Embryonic facial prominence (tissue), 1 donor: ENCODE data around the gene GNG2.
"Not testable (repeated sequence)": the region's sequence is repeated elsewhere in the genome, so short reads cannot be mapped to it uniquely, and the experiment has no call there.

Source experiments
- DNase-seq: peaks from one replicate; pipeline ENCODE4 v3.0.0-alpha.2; 2016; ENCODE audit errors: extremely low spot score

Gene GNG2

GRCh38 chr14:51894250-51894649 lies 33.8 kb downstream of the GNG2 start:
- no peak for DNase-seq

GRCh38 chr14:51895375-51895774 lies 35.0 kb downstream of the GNG2 start:
- DNase-seq: no peak

- no peak for DNase-seq
These were observed 37.5 kb downstream of the GNG2 start for GRCh38 chr14:51897791-51898355.

- DNase-seq: no peak
These were observed 41.1 kb downstream of the GNG2 start for GRCh38 chr14:51901475-51902024.

GRCh38 chr14:51905656-51906121 lies 45.3 kb downstream of the GNG2 start:
- not testable (repeated sequence) for DNase-seq

- DNase-seq: no peak
These were observed 47.7 kb downstream of the GNG2 start for GRCh38 chr14:51908086-51908485.

GRCh38 chr14:51912112-51912786 lies 51.8 kb downstream of the GNG2 start:
- DNase-seq: no peak

GRCh38 chr14:51914310-51914709 lies 53.9 kb downstream of the GNG2 start:
- DNase-seq: no peak

GRCh38 chr14:51917193-51917592 lies 56.8 kb downstream of the GNG2 start:
- no peak for DNase-seq

GRCh38 chr14:51921026-51921425 lies 60.6 kb downstream of the GNG2 start:
- DNase-seq: no peak

GRCh38 chr14:51922624-51923023 lies 62.2 kb downstream of the GNG2 start:
- DNase-seq: peak; percentile 45

- no peak for DNase-seq
These were observed 64.2 kb downstream of the GNG2 start for GRCh38 chr14:51924600-51924999.

GRCh38 chr14:51925980-51926379 lies 65.6 kb downstream of the GNG2 start:
- DNase-seq: no peak

- no peak for DNase-seq
These were observed 66.0 kb downstream of the GNG2 start for GRCh38 chr14:51926449-51926848.

- DNase-seq: no peak
These were observed 68.2 kb downstream of the GNG2 start for GRCh38 chr14:51928568-51928967.

GRCh38 chr14:51929166-51929565 lies 68.8 kb downstream of the GNG2 start:
- DNase-seq: no peak

- DNase-seq: no peak
These were observed 69.7 kb downstream of the GNG2 start for GRCh38 chr14:51929910-51930682.

GRCh38 chr14:51931308-51931707 lies 70.9 kb downstream of the GNG2 start:
- DNase-seq: no peak

GRCh38 chr14:51933191-51933590 lies 72.8 kb downstream of the GNG2 start:
- no peak for DNase-seq

- DNase-seq: no peak
These were observed 77.7 kb downstream of the GNG2 start for GRCh38 chr14:51938137-51938536.

- DNase-seq: no peak
These were observed 78.4 kb downstream of the GNG2 start for GRCh38 chr14:51938821-51939220.

GRCh38 chr14:51939226-51939625 lies 78.8 kb downstream of the GNG2 start:
- DNase-seq: no peak
